Mucosa of rectum (tissue), 2 donors: ENCODE results near the gene SETD2.

Experiments used
- H3K27ac ChIP-seq, 2 donors: one replicate each; pipeline ENCODE4 v1.7.0; 2013; ENCODE audit warnings: inconsistent platforms in 2 of 2, low read depth in 2 of 2, low read length in 2 of 2
- H3K27me3 ChIP-seq, 2 donors: one replicate each; pipeline ENCODE4 v1.7.0; 2013; ENCODE audit warnings: low read length in 2 of 2; ENCODE audit not compliant: control insufficient read depth in 2 of 2, insufficient read depth in 2 of 2
- H3K36me3 ChIP-seq, 2 donors: one replicate each; pipeline ENCODE4 v1.7.0; 2013; ENCODE audit warnings: low read length in 2 of 2; ENCODE audit not compliant: control insufficient read depth in 2 of 2, insufficient read depth in 2 of 2
- H3K4me1 ChIP-seq, 2 donors: one replicate each; pipeline ENCODE4 v1.7.0; 2013; ENCODE audit warnings: low read length in 2 of 2, mild to moderate bottlenecking in 1 of 2; ENCODE audit not compliant: control insufficient read depth in 2 of 2, insufficient read depth in 2 of 2
- H3K4me3 ChIP-seq, 2 donors: one replicate each; pipeline ENCODE4 v1.7.0; 2013; ENCODE audit warnings: low read length in 2 of 2
- H3K9ac ChIP-seq, 2 donors: one replicate each; pipeline ENCODE4 v1.7.0; 2013; ENCODE audit warnings: low read length in 2 of 2, low read depth in 1 of 2, mild to moderate bottlenecking in 1 of 2
- H3K9me3 ChIP-seq, 2 donors: one replicate each; pipeline ENCODE4 v1.7.0; 2013; ENCODE audit warnings: low read length in 2 of 2; ENCODE audit not compliant: control insufficient read depth in 2 of 2
- donor health status: healthy.
- donor health status: Normal muscosa, but diverticular disease.

SETD2 gene

GRCh38 chr3:46978985-46979944 is 184.6 kb downstream of the SETD2 start, which contains the start of gene NBEAL2:
TSS of gene NBEAL2 (plus strand) at chr3:46979666. CDS start at chr3:46979862, 196 bp downstream.
- Histone ChIP-seq H3K36me3 (no peaks in the 10 kb centered on the region), H3K9me3 (no peaks in the 10 kb centered on the region), H3K9ac (peak within 1 kb of the TSS; percentile 97), H3K27ac (peak within 1 kb of the TSS; percentile 89 to 90), H3K4me1 (peaks cover 33 to 45% of the 10 kb centered on the region in 2 donors), H3K4me3 (peak within 1 kb of the TSS; percentile 81 to 89), H3K27me3 (no peaks in the 10 kb centered on the region)

DNA sequence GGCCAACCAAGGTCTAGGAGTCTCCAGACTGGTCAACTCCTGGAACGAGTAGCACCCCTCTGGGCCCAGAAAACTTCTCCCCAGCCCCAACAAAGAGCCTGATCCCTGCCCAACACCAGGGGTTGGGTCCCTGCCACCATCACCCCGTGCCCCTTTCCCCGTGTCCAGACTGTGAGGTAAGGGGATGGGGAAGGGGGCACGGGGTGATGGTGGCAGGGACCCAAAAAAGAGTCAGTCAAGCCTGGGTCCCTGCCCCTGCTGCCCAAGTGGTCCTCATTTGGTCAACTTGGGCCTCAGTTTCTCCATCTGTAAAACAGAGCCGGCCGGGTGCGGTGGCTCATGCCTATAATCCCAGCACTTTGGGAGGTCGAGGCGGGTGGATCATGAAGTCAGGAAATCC is 185.5 kb downstream of the SETD2 start:
- peak overlapping the region in 1 of 2 donors; percentile 97 for H3K9ac ChIP-seq
- H3K27me3 ChIP-seq, result no peaks in the 10 kb centered on the region
- no peak overlapping the region for H3K27ac ChIP-seq
- H3K9me3 ChIP-seq, result no peaks in the 10 kb centered on the region
- no peak overlapping the region for H3K4me3 ChIP-seq
- H3K36me3 ChIP-seq, result no peaks in the 10 kb centered on the region
- H3K4me1 ChIP-seq, result peaks cover 36 to 46% of the 10 kb centered on the region in 2 donors

- H3K4me1 ChIP-seq, result peaks cover 34 to 43% of the 10 kb centered on the region in 2 donors
- no peaks in the 10 kb centered on the region for H3K36me3 ChIP-seq
- no peak overlapping the region for H3K4me3 ChIP-seq
- H3K9me3 ChIP-seq, result no peaks in the 10 kb centered on the region
- H3K9ac ChIP-seq, result no peak overlapping the region
- no peaks in the 10 kb centered on the region for H3K27me3 ChIP-seq
- peak overlapping the region in 1 of 2 donors; percentile 2 for H3K27ac ChIP-seq
Measured at GRCh38 chr3:46977811-46978195, 186.1 kb downstream of the SETD2 start.

DNA sequence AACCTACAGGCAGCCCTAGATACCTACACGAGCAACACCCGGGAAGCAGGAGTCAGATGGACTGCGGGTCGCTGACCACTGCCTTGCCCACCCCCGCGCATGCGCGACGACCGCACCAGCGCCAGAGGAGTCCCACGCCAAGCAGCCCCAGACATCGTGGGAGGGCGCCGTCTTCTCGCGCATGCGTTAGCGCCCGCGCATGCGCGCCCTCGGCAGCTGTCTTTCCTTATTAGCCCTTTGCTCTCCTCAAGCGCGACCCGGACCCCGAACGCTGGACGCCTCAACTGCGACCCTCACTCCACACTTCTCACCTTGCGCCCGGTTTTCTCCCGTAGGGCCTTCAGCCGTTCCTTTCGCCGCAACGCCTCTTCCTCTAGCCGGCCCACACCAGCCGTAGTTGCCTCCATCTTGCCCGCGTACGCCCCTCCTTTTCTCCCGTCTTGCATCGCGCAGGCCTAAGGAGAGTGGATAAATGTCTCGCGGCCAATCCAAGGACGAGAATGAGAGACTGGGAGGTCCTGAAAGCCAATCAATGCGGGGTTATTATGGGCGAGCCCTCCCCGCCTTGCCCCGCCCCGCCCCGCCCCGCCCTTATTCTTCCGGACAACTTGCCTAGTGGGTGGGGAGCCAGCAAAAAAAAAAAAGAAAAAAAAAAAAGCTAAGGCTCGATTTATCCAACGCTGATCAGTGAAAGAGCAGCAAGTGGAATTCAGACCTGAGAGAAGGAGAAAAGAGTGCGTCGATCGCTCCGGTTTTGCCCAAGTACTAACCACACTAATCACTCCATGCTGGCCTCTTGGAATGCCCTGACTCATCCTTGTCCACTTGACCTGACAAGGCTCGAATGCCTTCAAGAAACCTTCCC is 187.4 kb downstream of the SETD2 start, which contains the start of gene CCDC12:
Gene CCDC12, minus strand, starts transcription at position 420 of the 865 bp plus-strand sequence. Its CDS starts 13 bp downstream, at position 407.
- Histone ChIP-seq H3K9ac (peak within 1 kb of the TSS; percentile 92 to 99), H3K9me3 (no peaks in the 10 kb centered on the region), H3K27me3 (no peaks in the 10 kb centered on the region), H3K4me3 (peak within 1 kb of the TSS; percentile 99), H3K4me1 (peaks cover 27 to 35% of the 10 kb centered on the region in 2 donors), H3K36me3 (peaks cover 0 to under 1% of the 10 kb centered on the region in 2 donors), H3K27ac (peak within 1 kb of the TSS; percentile 90 to 93)

GRCh38 chr3:46974421-46975171 is 189.3 kb downstream of the SETD2 start:
- Histone ChIP-seq H3K4me1 (peaks cover 30 to 38% of the 10 kb centered on the region in 2 donors), H3K36me3 (peaks cover 0 to 3% of the 10 kb centered on the region in 2 donors), H3K9me3 (no peaks in the 10 kb centered on the region), H3K4me3 (peak overlapping the region in 1 of 2 donors; percentile 20), H3K27ac (no peak overlapping the region), H3K9ac (no peak overlapping the region), H3K27me3 (no peaks in the 10 kb centered on the region)

DNA sequence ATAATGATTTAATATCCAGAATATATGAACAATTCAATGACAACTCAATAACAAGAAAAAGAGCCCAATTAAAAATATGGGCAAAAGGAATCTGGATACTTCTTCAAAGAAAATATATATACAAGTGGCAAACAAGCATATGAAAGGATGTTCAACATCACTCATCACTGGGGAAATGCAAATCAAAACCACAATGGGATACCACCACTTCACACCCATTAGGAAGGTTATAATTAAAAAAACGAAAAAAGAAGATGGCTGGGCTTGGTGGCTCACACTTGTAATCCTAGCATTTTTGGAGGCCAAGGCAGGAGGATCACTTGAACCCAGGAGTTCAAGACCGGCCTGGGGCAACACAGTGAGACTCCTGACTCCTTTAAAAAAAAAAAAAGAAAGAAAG is 191.5 kb downstream of the SETD2 start:
- Histone ChIP-seq H3K9ac (no peak overlapping the region), H3K9me3 (no peaks in the 10 kb centered on the region), H3K27ac (no peak overlapping the region), H3K36me3 (peaks cover 0 to 11% of the 10 kb centered on the region in 2 donors), H3K4me1 (peaks cover 38 to 40% of the 10 kb centered on the region in 2 donors), H3K27me3 (no peaks in the 10 kb centered on the region), H3K4me3 (no peak overlapping the region)

- Histone ChIP-seq H3K27ac (peak overlapping the region in 1 of 2 donors; percentile 61), H3K9ac (no peak overlapping the region), H3K9me3 (no peaks in the 10 kb centered on the region), H3K4me1 (peaks cover 34 to 45% of the 10 kb centered on the region in 2 donors), H3K36me3 (peaks cover 0 to 11% of the 10 kb centered on the region in 2 donors), H3K4me3 (no peak overlapping the region), H3K27me3 (no peaks in the 10 kb centered on the region)
Measured at GRCh38 chr3:46971742-46972141, 192.2 kb downstream of the SETD2 start.

DNA sequence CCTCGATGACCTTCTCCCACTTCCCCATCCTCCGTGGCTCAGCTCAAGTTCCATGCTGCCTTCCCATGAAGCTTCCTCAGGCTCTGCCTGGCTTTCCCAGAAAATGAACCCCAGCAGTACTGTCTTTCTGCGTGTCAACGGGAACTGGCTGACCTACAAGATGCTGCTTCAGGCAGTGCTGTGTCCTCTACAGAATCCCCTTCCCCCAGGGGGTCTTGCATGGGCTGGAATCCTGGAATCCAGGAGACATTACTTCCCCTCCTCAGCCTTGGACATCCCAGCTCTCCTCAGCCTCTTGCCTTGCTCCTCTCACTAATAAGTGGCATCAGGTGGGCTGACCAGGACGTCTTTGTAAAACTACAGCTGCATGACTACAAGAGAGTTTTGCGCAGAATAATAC is 192.8 kb downstream of the SETD2 start:
- Histone ChIP-seq H3K36me3 (peaks cover 0 to 11% of the 10 kb centered on the region in 2 donors), H3K9ac (no peak overlapping the region), H3K27ac (peak overlapping the region; percentile 15 to 61), H3K27me3 (no peaks in the 10 kb centered on the region), H3K9me3 (no peaks in the 10 kb centered on the region), H3K4me1 (peaks cover 34 to 49% of the 10 kb centered on the region in 2 donors), H3K4me3 (no peak overlapping the region)

GRCh38 chr3:46970391-46971091 is 193.4 kb downstream of the SETD2 start:
- Histone ChIP-seq H3K27ac (peak overlapping the region; percentile 15 to 61), H3K9me3 (no peaks in the 10 kb centered on the region), H3K4me3 (no peak overlapping the region), H3K4me1 (peaks cover 34 to 55% of the 10 kb centered on the region in 2 donors), H3K9ac (no peak overlapping the region), H3K36me3 (peaks cover 0 to 11% of the 10 kb centered on the region in 2 donors), H3K27me3 (no peaks in the 10 kb centered on the region)
